HCT116 (cell line): ENCODE measurements around the gene MADCAM1. TPM values are rescaled to one million over a fixed set of nuclear protein-coding genes. Genes with fewer than 3 reads are reported as not detected.

Experiments
- ATAC-seq: fragments of 200-7000 bp; cut with Tn5 transposase; 2 replicates; pipeline ENCODE4 v1.9.1; 2020; ENCODE audit warnings: mild to moderate bottlenecking, moderate library complexity
- BruUV-seq: library from RNA; stranded (reverse); fragments of 400-500 nt; replicated peaks from 2 replicates; lab custom pipeline; 2021; lab: Mats Ljungman, UMichigan
- CTCF ChIA-PET: fragments of 300-600 bp; sonication (Branson Sonifier 250); formaldehyde crosslinking; loops from one replicate; lab custom pipeline; 2021; ENCODE audit warnings: antibody characterized with exemption; lab: Charles Lee
- POLR2A ChIA-PET: fragments of 300-600, 350-600 bp; sonication (Branson Sonifier 250); formaldehyde crosslinking; loops from one replicate; lab custom pipeline; 2021; ENCODE audit warnings: antibody characterized with exemption; lab: Charles Lee
- RAD21 ChIA-PET, 2 experiments: fragments of 300-600 bp; sonication (Branson Sonifier 250); formaldehyde crosslinking; loops; one replicate each; lab custom pipeline; 2023; ENCODE audit warnings: low total read pairs in 2 of 2; ENCODE audit not compliant: uncharacterized antibody in 2 of 2, unreplicated experiment in 2 of 2, low non-redundant PET in 1 of 2; lab: Charles Lee
- DNase-seq: peaks from one replicate; pipeline ENCODE4 v3.0.0-alpha.2; 2010; ENCODE audit warnings: low read depth, low spot score
- H2AFZ ChIP-seq: fragments of 200-600 bp; shearing (Covaris generic), sonication (generic); 2 replicates; pipeline ENCODE4 v1.6.1; 2017; ENCODE audit warnings: low read depth, mixed run types, mixed read lengths, antibody characterized with exemption, low read length; ENCODE audit not compliant: poor library complexity, severe bottlenecking
- H3K27ac ChIP-seq: 2 replicates; pipeline ENCODE4 v1.5.1; 2012; ENCODE audit warnings: low read depth, low read length
- H3K27me3 ChIP-seq: fragments of 200-600 bp; sonication (generic); 2 replicates; pipeline ENCODE4 v1.6.1; 2016; ENCODE audit warnings: mixed run types, low read length, mixed read lengths; ENCODE audit not compliant: insufficient read depth
- H3K36me3 ChIP-seq, 2 experiments: fragments of 200-500 bp in 1 of 2; fragments of 200-600 bp in 1 of 2; sonication (Bioruptor generic) in 1 of 2; sonication (generic) in 1 of 2; 2 replicates each; pipeline versions ENCODE4 v1.5.1 to v1.6.1; 2014 to 2016; ENCODE audit warnings: low read length in 2 of 2, inconsistent platforms in 1 of 2, mixed read lengths in 1 of 2, mixed run types in 1 of 2; ENCODE audit not compliant: insufficient read depth in 2 of 2, control insufficient read depth in 1 of 2
- H3K4me1 ChIP-seq, 2 experiments: fragments of 200-600 bp in 1 of 2; sonication (generic) in 1 of 2; 2 replicates each; pipeline versions ENCODE4 v1.5.1 to v1.6.1; 2012 to 2017; ENCODE audit warnings: low read length in 2 of 2, inconsistent platforms in 1 of 2, mild to moderate bottlenecking in 1 of 2, mixed read lengths in 1 of 2, mixed run types in 1 of 2, moderate library complexity in 1 of 2; ENCODE audit not compliant: insufficient read depth in 2 of 2, control insufficient read depth in 1 of 2
- H3K4me2 ChIP-seq: fragments of 200-600 bp; sonication (generic); 2 replicates; pipeline ENCODE4 v1.6.1; 2017; ENCODE audit warnings: mixed run types, low read length, mixed read lengths
- H3K4me3 ChIP-seq, 2 experiments: fragments of 200-600 bp in 1 of 2; sonication (generic) in 1 of 2; replicated peaks in 1 of 2; 2 replicates each; pipeline ENCODE4 v1.5.1; 2011 to 2016; ENCODE audit warnings: low read length in 2 of 2, control low read depth in 1 of 2, low read depth in 1 of 2, mild to moderate bottlenecking in 1 of 2, mixed read lengths in 1 of 2, mixed run types in 1 of 2
- H3K79me2 ChIP-seq: fragments of 200-600 bp; sonication (generic); 2 replicates; pipeline ENCODE4 v1.6.1; 2017; ENCODE audit warnings: mild to moderate bottlenecking, mixed run types, low read length, moderate library complexity, mixed read lengths; ENCODE audit not compliant: insufficient read depth
- H3K9ac ChIP-seq: fragments of 200-600 bp; sonication (generic); 2 replicates; pipeline ENCODE4 v1.6.1; 2016; ENCODE audit warnings: low read length, mixed read lengths
- H3K9me2 ChIP-seq: fragments of 200-600 bp; sonication (generic), shearing (Covaris generic); 2 replicates; pipeline ENCODE4 v1.6.1; 2017; ENCODE audit warnings: mixed run types, mild to moderate bottlenecking, moderate library complexity; ENCODE audit not compliant: insufficient read depth
- H3K9me3 ChIP-seq, 2 experiments: fragments of 200-500 bp in 1 of 2; fragments of 200-600 bp in 1 of 2; sonication (Bioruptor generic) in 1 of 2; sonication (generic) in 1 of 2; 2 replicates each; pipeline ENCODE4 v1.6.1; 2014 to 2017; ENCODE audit warnings: low read length in 2 of 2, mixed read lengths in 2 of 2, inconsistent platforms in 1 of 2, low read depth in 1 of 2, mild to moderate bottlenecking in 1 of 2, mixed run types in 1 of 2, moderate library complexity in 1 of 2; ENCODE audit not compliant: control insufficient read depth in 1 of 2, insufficient read depth in 1 of 2
- H4K20me1 ChIP-seq: fragments of 200-600 bp; sonication (generic), shearing (Covaris generic); 2 replicates; pipeline ENCODE4 v1.6.1; 2017; ENCODE audit warnings: mixed run types, mild to moderate bottlenecking, moderate library complexity; ENCODE audit not compliant: insufficient read depth
- ATF3 ChIP-seq: IDR thresholded peaks from 2 replicates; pipeline ENCODE4 v1.6.1; 2012
- CEBPB ChIP-seq: IDR thresholded peaks from 2 replicates; pipeline ENCODE4 v1.6.1; 2012; ENCODE audit warnings: low read depth
- EGR1 ChIP-seq: IDR thresholded peaks from 2 replicates; pipeline ENCODE4 v1.6.1; 2012; ENCODE audit warnings: low read depth
- ELF1 ChIP-seq: IDR thresholded peaks from 2 replicates; pipeline ENCODE4 v1.6.1; 2012; ENCODE audit warnings: low read depth, borderline replicate concordance
- EZH2phosphoT487 ChIP-seq: fragments of 200-600 bp; IDR thresholded peaks from 2 replicates; pipeline ENCODE4 v1.6.1; 2018; ENCODE audit warnings: antibody characterized with exemption, borderline replicate concordance
- FOSL1 ChIP-seq: IDR thresholded peaks from 2 replicates; pipeline ENCODE4 v1.6.1; 2012; ENCODE audit warnings: low read depth
- JUND ChIP-seq: IDR thresholded peaks from 2 replicates; pipeline ENCODE4 v1.6.1; 2012
- POLR2A ChIP-seq: IDR thresholded peaks from 2 replicates; pipeline ENCODE4 v1.7.0; 2011; ENCODE audit warnings: borderline replicate concordance; ENCODE audit not compliant: insufficient read depth, insufficient read length; ENCODE audit errors: extremely low read depth
- RAD21 ChIP-seq: IDR thresholded peaks from 2 replicates; pipeline ENCODE4 v1.6.1; 2012; ENCODE audit warnings: low read depth, mild to moderate bottlenecking
- REST ChIP-seq: IDR thresholded peaks from 2 replicates; pipeline ENCODE4 v1.6.1; 2012; ENCODE audit warnings: low read depth
- SIN3A ChIP-seq: IDR thresholded peaks from 2 replicates; pipeline ENCODE4 v1.6.1; 2012; ENCODE audit warnings: low read depth
- SP1 ChIP-seq: IDR thresholded peaks from 2 replicates; pipeline ENCODE4 v1.6.1; 2012; ENCODE audit warnings: low read depth
- SRF ChIP-seq: IDR thresholded peaks from 2 replicates; pipeline ENCODE4 v1.6.1; 2012; ENCODE audit warnings: low read depth
- TCF7L2 ChIP-seq: IDR thresholded peaks from 2 replicates; pipeline ENCODE4 v1.7.0; 2011; ENCODE audit warnings: borderline replicate concordance, inconsistent platforms; ENCODE audit not compliant: insufficient read depth, insufficient read length; ENCODE audit errors: extremely low read depth
- ZNF274 ChIP-seq: fragments of 200-500 bp; sonication (Bioruptor generic); IDR thresholded peaks from 2 replicates; pipeline ENCODE4 v1.6.1; 2014; ENCODE audit warnings: mild to moderate bottlenecking, low read depth, low read length, inconsistent platforms
- intact Hi-C: fragments of 100-400 bp; cut with micrococcal nuclease; formaldehyde crosslinking; loops from 2 replicates; pipeline ENCODE4 v1.10.0; 2022
- total RNA-seq: library from RNA; stranded (reverse); gene quantifications from one replicate; pipeline ENCODE4 v1.2.1, GENCODE V29; 2021; ENCODE audit not compliant: unreplicated experiment
- TF ChIP-seq, protein P1 (sequence below): IDR thresholded peaks from 2 replicates; pipeline ENCODE4 v1.6.1; 2011; ENCODE audit warnings: mild to moderate bottlenecking, low read length, moderate library complexity; ENCODE audit not compliant: insufficient replicate concordance; ENCODE audit errors: extremely low read depth
- TF ChIP-seq, protein P2 (sequence below): IDR thresholded peaks from 2 replicates; pipeline ENCODE4 v1.6.1; 2012

Gene MADCAM1
- total RNA-seq, 1 experiment from 2014 or later, result 0.57 TPM

DNA sequence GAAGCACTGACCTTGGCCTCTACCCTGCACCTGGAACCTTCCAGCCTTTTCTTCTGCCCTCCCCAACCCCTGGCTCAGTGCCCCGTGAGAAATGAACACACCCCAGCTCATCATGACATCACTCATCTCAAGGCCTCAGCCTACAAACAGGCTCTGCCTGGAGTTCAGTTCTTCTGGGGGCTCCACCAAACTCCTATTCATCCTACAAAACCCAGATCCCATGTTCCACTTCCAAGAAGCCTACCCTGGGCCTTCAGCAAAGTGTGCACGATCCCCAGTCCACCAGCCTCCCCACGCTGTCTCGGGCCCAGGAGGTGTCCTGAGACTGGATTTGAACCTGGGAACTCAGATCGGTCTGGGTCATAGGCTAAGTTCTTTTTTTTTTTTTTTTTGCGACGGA lies 26.5 kb upstream of the MADCAM1 start:
- ATAC-seq, result no peak
- Histone ChIP-seq H3K79me2 (no peaks in the 10 kb centered on the region), H3K9me2 (no peaks in the 10 kb centered on the region), H3K4me1 (peaks cover 0 to 5% of the 10 kb centered on the region in 2 experiments; a peak in 1 of 4 replicates), H3K4me3 (no peak overlapping the region), H3K9ac (no peak overlapping the region), H4K20me1 (no peaks in the 10 kb centered on the region), H3K4me2 (no peak overlapping the region), H3K9me3 (no peaks in the 10 kb centered on the region), H2AFZ (no peak overlapping the region), H3K36me3 (no peaks in the 10 kb centered on the region), H3K27ac (no peak overlapping the region), H3K27me3 (no peaks in the 10 kb centered on the region)
- no TSS peak for BruUV-seq
- CTCF ChIA-PET, result no interaction called here
- RAD21 ChIA-PET, result interaction anchor here in 1 of 2 experiments (0.7 kb wide), 1 partner anchor 85 kb away, joined by 5 read pairs; no protein-coding TSS in a partner anchor
- intact Hi-C loops, result no loop called here
- POLR2A ChIA-PET, result no interaction called here
- TF ChIP-seq EGR1 (no peak), POLR2A (no peak), SP1 (no peak)
- no peak for DNase-seq

- no peaks in the 10 kb centered on the region for H3K36me3 ChIP-seq
- H3K9ac ChIP-seq, result no peak overlapping the region
- H3K4me3 ChIP-seq, result no peak overlapping the region
- H3K9me2 ChIP-seq, result no peaks in the 10 kb centered on the region
- no peak overlapping the region for H3K27ac ChIP-seq
- ATAC-seq (no peak), DNase-seq (no peak)
- H4K20me1 ChIP-seq, result no peaks in the 10 kb centered on the region
- H3K4me2 ChIP-seq, result no peak overlapping the region
- RAD21 ChIA-PET, result interaction anchor here in 1 of 2 experiments (0.7 kb wide), 1 partner anchor 86 kb away, joined by 5 read pairs; no protein-coding TSS in a partner anchor
- H2AFZ ChIP-seq, result no peak overlapping the region
- BruUV-seq, result no TSS peak
- H3K4me1 ChIP-seq, result peaks cover 0 to 5% of the 10 kb centered on the region in 2 experiments; a peak in 1 of 4 replicates
- H3K9me3 ChIP-seq, result no peaks in the 10 kb centered on the region
- no peaks in the 10 kb centered on the region for H3K79me2 ChIP-seq
- intact Hi-C loops, result no loop called here
- POLR2A ChIA-PET, result no interaction called here
- CTCF ChIA-PET, result no interaction called here
- H3K27me3 ChIP-seq, result no peaks in the 10 kb centered on the region
- TF ChIP-seq SIN3A, result no peak
- no peak for TF ChIP-seq ELF1
- TF ChIP-seq ATF3, result no peak
- TF ChIP-seq SP1, result no peak
- TF ChIP-seq ZNF274, result no peak
- TF ChIP-seq CEBPB, result no peak
- TF ChIP-seq, protein P1, sequence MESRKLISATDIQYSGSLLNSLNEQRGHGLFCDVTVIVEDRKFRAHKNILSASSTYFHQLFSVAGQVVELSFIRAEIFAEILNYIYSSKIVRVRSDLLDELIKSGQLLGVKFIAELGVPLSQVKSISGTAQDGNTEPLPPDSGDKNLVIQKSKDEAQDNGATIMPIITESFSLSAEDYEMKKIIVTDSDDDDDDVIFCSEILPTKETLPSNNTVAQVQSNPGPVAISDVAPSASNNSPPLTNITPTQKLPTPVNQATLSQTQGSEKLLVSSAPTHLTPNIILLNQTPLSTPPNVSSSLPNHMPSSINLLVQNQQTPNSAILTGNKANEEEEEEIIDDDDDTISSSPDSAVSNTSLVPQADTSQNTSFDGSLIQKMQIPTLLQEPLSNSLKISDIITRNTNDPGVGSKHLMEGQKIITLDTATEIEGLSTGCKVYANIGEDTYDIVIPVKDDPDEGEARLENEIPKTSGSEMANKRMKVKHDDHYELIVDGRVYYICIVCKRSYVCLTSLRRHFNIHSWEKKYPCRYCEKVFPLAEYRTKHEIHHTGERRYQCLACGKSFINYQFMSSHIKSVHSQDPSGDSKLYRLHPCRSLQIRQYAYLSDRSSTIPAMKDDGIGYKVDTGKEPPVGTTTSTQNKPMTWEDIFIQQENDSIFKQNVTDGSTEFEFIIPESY, result no peak
- no peak for TF ChIP-seq SRF
- TF ChIP-seq TCF7L2, result no peak
- TF ChIP-seq, protein P2, sequence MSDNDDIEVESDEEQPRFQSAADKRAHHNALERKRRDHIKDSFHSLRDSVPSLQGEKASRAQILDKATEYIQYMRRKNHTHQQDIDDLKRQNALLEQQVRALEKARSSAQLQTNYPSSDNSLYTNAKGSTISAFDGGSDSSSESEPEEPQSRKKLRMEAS, result no peak
- TF ChIP-seq REST, result no peak
- no peak for TF ChIP-seq FOSL1
- no peak for TF ChIP-seq RAD21
- no peak for TF ChIP-seq EGR1
- TF ChIP-seq EZH2phosphoT487, result no peak
- no peak for TF ChIP-seq JUND
Observed at GRCh38 chr19:470701-471100, 25.6 kb upstream of the MADCAM1 start.
